HG02623 (cell line): ENCODE data around the gene SDHAF2.
"Not testable (repeated sequence)": the region's sequence is repeated elsewhere in the genome, so short reads cannot be mapped to it uniquely, and the experiment has no call there.

Experiments used
- ATAC-seq: cut with Tn5 transposase; IDR thresholded peaks from one replicate; pipeline ENCODE4 v1.9.1; 2021; ENCODE audit warnings: moderate library complexity; ENCODE audit not compliant: unreplicated experiment

SDHAF2 gene

DNA sequence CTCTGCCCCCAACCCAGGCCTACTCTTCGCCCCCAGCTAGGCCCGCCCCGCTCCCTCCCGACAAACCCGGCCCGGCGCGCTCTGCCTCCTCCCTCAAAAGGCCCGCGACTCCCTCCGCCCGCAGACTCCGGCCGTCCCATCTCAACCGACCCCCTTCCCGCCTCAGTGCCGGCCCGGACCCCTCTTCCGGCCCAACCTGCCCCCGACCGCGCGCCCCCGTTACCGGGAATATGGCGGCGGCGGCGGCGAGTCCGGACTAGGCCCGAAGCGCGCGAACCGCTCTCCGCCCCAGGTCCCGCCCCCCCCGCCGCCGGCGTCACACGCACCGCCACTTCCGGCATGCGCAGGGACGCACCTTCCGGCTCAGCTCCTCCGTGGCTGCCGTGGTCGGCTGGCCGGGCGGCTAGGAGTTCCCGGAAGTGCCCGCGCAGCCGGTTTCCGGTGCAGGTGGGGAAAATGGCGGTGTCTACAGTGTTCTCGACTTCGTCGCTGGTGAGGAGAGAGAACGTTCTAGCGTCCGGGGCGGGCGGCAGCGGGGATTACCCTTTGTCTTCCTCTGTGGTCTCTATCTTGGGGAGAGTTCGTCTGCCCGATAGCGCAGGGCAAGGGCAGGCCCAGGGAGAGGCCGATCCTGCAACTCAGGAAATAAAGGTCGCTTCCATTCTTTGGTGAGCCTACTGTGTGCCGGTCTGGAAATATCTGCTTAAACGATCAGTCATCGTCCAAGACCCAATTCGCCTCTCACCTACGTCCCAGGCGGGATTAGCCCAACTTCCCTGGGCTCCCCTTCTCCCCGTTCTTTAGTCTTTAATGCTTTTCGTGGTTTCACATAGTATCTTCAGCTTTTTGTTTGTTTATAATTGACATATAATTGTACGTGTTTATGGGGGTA, at the start of gene SDHAF2, which contains the start of gene CPSF7:
Gene SDHAF2, plus strand, starts transcription at position 434 of the 892 bp plus-strand sequence. Its CDS starts 23 bp downstream, at position 457.
Gene CPSF7, minus strand, starts transcription at position 285 of the 892 bp plus-strand sequence. CDS start 740 bp downstream, outside the sequence.
- ATAC-seq = peak; percentile 72

DNA sequence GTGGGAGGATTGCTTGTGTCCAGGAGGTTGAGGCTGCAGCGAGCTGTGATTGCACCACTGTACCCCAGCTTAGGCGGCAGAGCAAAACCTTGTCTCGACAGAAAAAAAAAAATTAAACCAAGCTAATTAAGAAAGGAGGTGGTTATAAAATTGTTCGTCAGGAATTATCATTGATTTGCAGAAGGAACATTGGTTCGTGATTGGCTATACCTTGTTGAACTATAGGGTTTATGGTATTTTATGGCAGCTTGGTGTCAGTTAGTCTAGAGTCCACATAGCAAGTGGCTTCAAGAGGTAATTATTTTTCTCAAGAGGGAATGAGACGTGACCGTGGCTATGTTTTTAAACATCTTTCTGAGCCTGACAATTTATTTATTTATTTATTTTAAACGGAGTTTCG, 49.0 kb upstream of the SDHAF2 start:
- no peak for ATAC-seq

DNA sequence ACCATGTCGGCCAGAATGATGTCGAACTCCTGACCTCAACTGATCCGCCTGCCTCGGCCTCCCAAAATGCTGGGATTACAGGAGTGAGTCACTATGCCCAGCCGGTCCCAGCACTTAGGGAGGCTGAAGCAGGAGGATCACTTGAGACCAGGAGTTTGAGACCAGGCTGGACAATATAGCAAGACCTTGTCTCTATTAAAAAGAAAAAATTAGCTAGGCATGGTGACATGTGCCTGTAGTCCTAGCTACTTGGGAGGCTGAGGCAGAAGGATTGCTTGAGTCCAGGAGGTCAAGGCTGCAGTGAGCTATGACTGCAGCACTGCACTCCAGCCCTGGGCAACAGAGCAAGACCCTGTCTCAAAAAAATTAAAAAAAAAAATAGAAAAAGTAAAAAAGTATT, 46.1 kb upstream of the SDHAF2 start:
- ATAC-seq = not testable (repeated sequence)

DNA sequence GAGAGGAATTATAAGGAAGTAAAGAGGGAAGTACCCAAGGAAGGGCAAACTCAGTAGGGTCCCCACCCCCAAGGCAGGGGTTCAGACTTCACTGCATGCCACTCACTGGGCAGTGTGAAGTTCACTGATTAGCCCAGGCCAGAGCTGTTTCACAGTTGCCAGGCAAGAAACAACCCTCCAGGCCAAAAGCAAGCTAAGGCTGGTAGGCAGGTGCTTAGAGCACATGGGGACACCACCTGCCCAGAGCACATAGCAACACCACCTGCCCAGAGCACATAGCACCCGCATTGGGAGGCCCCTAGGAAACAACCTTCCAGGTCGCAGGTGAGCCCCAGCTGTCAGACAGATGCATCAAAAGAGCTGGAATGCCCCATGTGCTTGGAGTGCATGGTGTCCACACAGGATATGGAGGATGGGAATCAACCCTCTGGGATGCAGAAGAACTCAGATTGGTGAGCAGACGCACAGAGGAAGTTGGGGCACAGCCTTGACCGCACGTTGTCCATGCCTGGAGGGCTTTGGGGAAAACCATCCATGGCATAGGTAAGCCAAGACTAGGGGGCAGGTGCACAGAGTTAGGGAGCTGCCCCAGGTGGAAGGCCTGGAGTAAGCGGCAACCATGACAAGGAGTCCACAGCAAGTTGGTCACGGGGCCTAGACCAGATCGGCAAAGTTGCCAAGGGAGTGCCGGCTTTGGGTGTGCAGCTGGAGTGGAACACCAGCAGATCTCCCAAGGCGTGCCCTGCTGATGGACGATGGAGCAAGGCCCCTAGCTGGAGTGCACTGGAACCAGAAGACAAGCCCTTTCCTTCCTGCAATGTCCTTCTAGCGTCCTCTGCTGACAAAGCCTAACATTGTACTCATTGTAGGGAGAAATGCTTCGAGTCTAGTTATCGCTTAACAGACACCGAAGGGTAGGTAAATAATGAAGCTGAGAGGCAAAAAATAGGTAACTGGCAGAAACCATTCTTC, 45.4 kb upstream of the SDHAF2 start:
- ATAC-seq = no peak

DNA sequence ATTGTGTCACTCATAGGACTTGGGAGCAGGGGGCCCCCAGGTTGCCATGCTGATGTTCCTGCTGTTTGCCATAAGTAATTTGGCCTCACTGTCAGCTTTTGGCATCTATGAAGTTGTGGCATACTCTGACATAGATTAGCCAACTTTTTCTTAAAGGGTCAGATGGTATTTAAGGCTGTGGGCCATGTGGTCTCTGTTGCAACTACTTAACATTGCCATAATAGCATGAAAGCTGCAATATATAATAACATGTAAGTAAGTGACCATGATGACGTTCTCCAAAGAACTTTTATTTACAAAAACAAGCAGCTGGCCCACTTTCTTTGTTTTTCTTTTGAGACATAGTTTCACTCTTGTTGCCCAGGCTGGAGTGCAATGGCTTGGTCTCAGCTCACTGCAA, 39.8 kb upstream of the SDHAF2 start:
- no peak for ATAC-seq

DNA sequence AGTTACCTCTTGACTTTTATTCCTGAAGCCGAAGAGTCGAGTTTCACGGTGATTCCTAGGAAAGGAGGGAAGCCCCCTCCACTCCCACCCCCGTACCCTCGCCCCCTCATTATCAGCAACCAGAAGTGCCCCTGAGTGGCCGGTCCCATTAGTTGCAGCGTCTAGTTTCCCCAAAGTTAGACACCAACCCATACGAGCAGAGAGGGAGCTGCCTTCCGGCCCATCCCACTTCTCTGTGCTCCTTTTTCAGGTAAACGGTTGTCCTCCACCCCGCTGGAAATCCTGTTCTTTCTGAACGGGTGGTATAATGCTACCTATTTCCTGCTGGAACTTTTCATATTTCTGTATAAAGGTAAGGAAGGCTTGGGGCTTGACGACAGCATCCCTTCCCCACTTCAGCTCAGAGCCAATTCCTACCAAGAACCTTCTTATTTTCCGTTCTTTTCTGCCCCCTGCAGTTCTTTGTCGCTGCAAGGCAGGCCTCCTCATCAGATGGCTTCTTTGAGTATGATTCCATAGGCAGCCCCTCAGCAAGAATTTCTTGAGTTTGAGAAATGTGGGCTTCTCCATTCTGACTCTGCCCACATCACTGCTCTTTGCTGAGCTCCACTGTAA, 36.8 kb upstream of the SDHAF2 start:
- no peak for ATAC-seq

DNA sequence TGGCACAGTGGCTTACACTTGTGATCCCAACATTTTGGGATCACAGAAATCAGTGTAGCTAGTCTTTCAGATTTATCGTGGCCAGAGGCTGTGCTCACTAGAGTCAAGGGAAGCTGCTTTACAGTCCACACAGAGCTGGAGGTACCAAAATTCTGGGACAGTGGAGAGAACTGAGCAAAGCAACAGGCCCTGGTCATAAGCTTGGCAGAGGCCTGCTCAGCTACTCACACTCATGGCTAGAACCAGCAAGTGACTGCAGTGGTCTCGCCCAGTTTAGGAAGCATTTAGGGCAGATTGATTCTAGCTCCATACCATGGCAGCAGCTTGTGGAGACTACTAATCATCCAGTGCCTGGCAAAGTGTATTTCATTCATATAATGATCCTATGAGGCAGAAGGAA, 28.8 kb upstream of the SDHAF2 start:
- no peak for ATAC-seq

DNA sequence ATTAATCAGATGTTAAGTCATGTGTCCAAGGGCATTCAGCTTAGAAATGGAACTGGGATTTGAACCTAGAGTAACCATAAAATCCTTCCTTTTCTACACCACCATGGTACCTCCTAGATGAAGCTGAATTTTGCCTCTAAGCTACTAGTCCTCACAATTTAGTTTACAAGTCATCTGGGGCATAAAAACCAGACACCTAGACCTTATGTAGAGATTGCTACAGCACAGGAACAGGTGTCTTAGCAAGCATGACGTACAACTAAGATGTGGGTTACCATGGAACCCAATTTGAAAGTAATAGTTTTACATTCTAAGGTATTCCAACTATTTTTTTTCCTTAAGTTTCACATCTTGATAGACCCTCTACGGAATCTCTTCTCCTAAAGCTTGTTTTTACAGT, 28.4 kb upstream of the SDHAF2 start:
- ATAC-seq = no peak

DNA sequence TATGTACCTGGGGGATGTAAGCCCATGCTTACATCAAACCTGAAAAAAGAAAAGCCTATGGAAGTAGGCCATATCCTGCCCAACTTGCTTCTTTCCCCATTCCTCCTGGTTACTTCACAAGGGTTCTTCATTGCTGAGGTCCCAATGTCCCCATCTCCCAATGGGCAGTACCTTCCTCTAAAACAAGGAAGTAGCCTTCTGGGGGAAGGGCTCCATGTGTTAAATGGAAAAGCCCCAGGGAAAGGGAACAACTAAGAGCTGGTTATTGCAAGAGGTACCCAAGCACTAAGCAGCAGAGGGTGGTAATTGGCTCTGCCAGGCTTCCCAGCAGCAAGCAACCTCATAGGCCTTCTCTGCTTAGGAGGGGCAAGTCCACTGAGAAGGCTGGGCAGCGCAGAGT, 26.3 kb upstream of the SDHAF2 start:
- ATAC-seq = no peak

DNA sequence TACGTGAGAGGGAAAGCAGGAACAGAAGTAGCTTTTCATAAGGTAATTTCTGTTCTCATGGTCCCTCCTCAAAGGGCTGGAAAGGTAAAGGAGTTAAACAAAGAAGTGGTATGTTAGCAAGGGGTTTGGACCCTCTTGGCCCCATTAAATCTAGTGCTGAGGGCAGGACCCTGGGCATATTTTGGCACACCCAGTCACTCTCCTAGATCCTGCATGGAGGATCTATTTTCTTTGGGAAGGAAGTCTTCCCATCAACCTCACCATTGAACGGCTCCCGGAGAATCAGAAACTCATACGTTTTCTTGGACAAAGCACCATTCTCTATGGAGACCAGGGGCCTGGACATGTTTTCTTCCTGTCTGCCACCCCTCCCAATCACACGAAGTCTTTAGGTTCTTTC, 25.8 kb upstream of the SDHAF2 start:
- no peak for ATAC-seq

DNA sequence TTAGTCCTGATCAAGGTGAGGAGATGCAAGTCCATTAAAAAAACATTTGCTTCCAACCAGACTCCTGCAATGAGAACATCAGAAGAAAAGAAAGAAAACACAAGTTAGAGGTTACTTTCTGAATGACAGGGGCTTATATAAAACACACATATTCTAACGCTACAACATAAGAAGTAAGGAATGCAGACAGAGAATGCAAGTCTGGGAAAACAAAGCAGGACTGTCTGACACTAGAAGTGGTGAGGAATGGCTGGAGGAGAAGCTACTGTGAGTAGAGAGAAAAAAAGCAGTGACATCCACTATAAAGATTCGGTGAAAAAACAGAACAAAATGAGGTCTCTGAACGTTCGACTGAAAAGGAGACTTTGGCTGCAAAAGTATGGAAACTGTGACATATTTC, 25.3 kb upstream of the SDHAF2 start:
- no peak for ATAC-seq

DNA sequence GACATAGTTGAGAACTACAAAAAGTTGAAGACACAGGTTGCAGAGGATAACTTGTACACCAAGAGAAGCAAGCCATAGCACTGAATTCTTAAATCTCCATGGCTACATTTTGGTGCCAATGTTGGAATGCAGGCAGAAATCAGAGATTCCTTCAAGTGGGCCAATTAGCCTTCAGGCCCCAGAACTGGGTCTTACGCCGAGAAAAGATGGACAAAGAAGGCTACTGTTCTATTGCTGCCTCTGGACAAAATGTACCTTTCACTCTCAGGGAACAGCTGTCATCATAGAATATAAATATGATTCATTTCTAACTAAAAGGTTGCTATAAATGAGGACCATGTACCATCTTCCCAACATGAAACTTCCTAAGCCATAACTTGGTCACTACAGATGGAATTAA, 23.9 kb upstream of the SDHAF2 start:
- ATAC-seq = no peak

DNA sequence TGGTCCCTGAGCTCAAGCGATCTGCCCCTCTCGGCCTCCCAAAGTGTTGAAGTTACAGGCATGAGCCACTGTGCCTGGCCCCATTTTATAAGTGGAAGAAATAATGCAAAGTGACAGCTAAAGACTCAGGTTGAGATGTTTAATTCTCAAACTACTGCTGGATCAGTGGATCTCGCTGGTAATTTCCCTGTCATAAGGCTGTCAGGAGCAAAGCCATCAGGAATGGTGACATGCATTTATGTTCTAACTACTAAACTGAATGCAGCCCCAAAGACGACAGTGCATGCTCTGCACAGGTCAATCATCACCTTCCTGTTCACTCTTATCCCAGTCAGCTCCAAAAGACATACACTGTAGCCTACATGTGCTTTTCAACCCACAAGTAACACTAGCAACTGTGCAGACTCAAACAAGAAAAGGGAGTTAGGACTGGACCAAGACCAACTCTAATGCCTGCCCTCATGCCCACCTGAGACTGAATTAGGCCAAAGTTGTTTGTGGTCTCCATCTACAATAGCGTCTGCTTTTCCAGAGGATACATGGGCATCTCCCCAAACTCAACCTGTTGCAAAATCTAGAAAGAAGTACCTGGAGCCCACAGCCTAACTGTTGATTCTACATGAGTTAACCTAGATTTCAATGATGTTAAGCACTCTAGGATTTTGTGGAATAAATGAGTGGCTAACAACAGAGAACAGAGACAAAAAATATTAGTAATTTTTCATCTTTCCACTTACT, 22.8 kb upstream of the SDHAF2 start:
- ATAC-seq = no peak

DNA sequence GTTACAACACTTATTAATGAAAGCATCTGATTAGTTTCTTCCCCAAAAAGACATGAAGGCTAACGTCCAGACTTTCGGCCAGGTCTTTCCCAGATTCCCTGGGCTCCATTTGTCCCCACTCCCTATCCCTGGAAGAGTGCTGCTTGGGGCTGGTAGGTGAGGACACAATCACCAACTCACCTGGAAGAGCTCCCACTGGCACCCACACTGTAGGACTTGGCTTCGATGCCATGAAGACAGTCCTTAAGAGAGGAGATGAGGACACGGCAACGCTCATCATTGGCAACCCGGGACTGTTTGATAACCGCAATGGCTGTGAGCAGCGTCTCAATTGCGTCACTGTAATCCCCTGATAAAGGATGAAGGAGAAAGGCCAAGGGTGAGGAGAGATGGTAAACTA, 18.3 kb upstream of the SDHAF2 start:
- ATAC-seq = no peak

DNA sequence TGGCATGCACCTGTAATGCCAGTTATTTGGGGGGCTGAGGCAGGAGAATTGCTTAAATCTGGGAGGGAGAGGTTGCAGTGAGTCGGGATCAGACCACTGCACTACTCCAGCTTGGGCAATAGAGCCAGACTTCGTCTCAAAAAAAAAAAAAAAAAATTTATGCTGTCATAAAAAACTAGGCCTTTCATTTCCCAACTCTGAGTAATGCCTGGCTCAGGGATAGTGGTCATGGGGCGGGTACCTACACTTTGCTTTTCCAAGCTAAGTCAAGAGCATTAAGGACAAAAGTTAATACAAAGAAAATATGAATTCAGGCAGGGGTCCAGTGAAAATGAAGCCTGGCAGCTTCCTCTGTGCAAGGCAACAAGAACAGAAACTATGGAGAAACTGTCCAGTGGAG, 16.4 kb upstream of the SDHAF2 start:
- no peak for ATAC-seq

DNA sequence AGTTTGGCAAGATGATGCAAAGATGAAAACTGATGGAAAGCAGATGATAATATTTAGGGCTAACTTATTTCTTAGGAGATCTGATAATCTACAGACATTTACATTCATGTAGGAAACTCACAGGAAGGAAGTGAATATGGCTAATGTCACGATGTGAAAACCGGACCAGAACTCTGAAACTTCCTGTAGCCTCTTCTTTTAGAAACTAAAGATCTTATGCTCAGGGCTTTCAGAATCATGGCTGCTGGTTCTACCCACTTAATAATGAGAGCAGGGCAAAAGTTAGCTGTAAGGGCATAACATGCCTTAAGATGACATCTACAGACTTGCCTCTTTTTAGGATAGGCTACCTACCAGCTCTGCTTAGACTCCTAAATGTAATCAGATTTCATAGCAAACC, 15.4 kb upstream of the SDHAF2 start:
- ATAC-seq = no peak

DNA sequence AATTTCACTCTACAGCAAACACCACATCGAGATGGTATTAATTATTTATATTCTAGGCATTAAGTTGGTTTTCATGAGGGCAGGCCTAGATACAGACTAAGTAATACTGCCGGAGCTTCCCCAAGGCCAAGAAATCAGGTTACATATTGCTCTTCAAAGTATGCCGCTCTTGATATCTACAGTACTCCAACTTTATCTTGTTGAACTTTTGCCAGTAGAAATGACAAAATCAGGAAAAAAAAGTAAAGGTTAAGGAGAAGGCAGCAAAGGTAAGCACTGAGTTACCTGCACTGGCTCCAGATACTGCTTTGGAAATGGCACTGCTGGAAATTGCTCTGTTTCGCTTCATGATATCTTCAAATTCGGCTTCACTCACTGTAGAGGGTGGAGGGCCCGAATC, 14.5 kb upstream of the SDHAF2 start:
- ATAC-seq = no peak

DNA sequence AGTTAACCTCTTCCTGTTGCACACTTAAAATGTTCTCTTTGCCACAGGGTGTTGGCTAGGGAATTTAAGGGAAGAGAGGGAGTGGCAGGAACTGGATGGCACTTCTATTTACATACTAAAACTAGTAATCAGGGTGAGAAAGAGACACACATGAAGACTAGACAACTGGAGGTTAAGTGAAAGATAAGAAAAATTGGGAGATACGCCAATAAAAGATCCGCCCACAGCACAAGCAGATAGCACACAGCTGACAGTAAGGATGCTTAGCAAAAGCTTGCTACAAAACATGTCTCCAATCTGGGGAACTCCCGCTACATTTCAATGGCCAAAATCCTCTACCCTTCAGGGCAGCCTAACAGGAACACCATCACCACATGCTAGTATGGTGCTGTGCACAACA, 13.0 kb upstream of the SDHAF2 start:
- no peak for ATAC-seq

DNA sequence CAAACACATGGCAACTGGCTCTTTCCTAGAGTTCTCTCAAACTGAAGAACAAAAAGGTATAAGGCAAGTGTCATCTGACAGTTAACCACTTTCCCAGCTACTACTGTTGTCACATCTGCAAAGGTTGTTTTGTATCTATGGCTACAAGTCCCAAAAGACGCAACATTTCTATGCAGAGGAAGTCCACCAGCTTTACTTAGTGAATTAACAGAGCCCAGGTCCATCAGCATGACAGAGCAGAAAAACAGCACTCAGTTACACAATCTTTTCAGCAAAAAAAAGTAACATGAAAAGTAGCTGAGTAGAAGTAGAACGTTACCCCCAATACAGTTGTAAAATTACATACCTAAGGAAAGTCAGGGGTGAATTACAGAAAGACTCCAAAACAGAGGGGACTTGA, 12.3 kb upstream of the SDHAF2 start:
- no peak for ATAC-seq

DNA sequence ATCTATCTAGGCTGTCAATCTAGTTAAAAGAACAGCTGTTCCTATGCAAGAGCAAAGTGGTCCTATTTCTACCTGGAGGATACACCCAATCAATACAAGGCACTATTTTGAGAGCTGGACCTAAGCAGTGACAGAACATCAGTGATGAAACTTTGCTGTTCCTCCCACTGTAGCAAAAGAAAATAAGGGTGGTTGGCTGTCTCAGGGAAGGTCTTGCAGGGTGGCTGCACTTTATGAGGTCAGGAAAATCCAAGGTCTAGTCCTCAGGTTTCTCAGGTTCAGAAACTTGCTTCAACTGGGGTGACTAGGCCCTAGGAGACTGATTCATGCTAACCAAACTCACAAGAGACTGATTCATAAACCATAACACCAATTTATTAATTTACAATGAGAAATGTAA, 11.8 kb upstream of the SDHAF2 start:
- ATAC-seq = no peak

DNA sequence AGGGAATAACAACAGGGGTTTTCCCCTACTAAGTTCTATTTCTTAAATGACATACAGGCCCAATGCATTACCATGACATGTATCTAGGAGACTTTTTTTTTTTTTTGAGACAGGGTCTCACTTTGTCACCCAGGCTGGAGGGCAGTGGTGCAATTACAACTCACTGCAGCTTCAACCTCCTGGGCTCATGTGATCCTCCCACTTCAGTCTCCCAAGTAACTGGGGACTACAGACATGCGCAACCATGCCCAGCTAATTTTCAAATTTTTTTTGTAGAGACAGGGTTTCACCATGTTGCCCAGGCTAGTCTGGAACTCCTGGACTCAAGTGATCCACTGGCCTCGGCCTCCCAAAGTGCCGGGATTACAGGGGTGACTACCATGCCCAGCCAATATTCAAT, 7.7 kb upstream of the SDHAF2 start:
- ATAC-seq = no peak
